GM19372 (cell line): ENCODE measurements around the gene FRY.

Source experiments
- ATAC-seq: cut with Tn5 transposase; IDR thresholded peaks from one replicate; pipeline ENCODE4 v1.9.1; 2021; ENCODE audit warnings: mild to moderate bottlenecking, low read depth, moderate library complexity; ENCODE audit not compliant: unreplicated experiment

The FRY gene

DNA sequence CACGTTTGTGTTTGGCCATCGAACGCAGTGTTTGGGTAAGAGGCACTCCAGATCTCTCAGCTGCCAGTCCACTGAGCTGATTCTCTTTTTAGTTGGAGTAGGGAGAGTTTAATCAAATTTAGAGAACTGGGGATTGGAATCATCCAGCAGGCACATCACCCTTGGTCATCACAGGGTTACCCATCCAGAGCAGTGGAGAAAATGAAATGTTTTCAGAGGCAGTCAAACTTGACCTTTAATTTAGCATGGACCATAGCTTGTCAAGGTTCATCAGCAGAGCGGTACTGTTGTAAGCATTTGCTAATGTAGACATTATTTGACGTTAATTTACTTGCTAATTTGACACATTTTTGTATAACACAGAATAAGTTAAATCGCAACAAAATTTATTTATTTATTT lies 18.4 kb upstream of the FRY start:
- no peak for ATAC-seq

DNA sequence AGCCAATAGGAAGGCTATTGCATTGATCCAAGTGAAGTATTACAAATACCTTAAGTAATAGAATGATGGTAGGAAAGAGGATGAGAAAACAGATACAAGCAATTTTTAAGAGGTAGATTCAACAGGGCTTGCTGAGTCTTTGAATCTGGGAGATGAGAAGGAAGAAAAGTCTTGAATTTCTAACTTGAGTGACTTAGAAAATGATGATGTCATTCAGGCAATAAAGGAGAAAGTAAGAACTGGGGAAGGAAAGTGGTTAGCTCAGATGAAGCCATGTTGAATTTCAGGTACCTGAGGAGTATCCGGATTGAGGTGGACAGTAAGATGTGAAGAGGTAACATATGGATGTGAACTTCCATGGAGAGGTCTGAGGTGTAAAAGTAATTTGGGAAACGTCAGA lies 15.5 kb upstream of the FRY start:
- ATAC-seq: no peak

DNA sequence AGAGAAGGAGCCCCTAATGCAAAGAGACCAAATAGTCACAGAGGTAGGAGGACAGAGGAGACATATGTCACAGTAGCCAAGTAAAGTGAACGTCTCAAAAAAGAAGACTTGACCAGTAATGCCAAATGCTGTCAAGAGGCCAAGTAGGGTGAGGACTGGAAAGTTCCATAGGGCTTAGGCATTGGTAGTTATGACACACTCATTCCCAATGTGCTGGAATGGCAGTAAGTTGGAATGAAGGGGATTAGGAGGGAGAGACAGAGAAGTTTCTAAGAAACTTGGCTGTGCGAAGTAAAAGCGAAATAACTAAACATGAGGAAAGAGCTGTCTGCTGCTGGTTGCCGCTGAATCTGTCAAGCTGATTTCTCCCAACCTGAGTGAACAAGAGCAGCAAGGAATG lies 14.9 kb upstream of the FRY start:
- ATAC-seq: no peak

DNA sequence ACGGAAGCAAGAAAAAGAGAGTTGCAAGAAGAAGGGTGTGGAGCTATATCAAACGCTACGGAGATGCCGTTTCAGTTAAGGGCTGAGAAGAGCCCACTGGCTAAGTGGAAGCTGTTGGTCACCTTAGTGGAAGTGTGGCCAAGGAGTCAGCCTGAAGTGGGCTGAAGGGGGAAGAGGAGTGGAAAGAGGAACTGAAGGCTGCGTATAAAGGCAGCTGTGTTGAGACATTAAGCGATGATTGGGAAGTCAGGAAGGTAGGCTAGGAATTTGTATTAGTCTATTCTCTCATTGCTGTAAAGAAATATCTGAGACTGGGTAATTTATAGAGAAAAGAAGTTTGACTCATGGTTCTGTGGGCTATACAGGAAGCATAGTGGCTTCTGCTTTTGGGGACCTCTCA lies 14.1 kb upstream of the FRY start:
- ATAC-seq: no peak

DNA sequence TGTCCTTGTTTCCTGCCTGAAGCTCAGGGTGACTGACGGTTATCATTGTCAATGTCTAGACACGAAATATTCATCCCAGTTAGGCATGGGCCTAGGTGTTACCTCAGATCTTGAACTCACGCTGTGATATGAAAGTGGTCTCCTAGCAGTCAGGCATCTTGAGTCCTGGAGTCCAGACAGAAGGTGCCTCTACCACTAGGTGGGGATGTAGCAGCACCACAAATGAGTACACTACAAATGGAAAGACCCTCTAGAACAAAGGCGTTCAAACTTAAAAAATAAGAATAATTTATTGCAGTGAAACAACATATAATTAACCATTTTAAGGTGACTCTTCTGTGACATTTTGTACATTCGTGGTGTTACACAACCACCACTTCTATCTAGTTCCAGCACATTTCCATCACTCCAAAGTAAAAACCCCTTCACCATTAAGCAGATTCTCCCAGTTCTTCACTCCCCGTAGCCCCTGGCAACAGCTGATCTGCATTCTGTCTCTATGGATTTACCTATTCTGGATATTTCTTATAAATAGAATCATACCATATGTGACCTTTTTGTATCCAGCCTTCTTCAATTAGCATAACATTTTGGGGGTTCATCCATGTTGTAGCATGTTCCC lies 11.9 kb upstream of the FRY start:
- ATAC-seq: peak; percentile 68

DNA sequence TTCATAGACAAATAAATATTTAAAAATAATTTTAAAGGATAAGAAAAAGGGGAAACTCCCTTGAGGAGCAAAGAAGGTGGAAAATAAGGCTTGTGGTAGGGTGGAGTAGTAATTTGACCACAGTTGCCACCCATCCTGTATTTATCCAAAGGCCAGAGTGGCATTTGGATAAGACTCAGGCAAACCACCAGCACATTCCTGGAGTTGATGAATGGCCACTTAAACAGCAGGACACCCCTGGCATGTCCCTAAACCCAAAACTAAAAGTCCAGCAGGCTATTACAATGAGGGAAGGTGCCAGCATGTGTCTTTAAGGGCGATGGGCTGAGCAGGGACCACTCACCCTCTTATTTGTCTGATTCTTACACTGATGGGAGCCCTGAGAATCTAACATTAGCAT lies 9.8 kb upstream of the FRY start:
- no peak for ATAC-seq

DNA sequence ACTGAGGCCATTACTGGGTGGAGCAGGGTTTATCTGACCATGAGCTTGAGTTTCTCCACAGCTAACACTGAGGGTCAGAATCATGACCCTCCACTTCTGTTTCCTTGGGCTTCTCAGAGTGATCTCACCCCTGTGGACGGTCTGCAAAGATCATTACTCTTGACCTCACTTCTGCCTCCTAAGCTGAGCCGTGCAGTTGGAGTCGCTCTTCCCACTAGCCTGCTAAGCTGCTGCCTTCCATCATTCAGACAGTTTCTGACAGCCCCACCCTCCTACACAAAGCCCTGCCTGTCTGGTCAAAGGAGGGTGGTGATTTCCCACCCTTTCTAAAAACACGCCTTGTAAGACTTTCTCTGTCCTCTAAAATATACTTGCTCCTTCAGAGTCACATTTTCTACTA lies 9.3 kb upstream of the FRY start:
- ATAC-seq: no peak

DNA sequence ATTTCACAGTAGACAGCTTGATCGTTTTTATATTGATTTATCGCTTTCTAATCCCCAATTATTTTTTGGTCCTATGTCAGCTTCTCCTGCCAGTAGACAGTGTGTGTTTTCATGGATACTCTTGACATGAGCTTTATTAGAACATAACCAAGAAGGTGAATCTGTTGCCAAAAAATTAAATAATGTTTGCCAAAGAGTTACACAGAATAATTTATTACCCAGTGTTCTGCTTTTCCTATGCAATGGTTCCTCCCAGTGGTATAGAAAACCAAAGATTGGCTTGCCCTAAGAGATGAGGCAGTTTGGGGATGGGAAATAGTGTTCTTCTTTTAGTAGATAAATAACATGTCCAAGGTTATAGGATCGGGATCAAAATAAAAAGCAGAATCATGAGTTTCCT lies 8.5 kb upstream of the FRY start:
- ATAC-seq: no peak

DNA sequence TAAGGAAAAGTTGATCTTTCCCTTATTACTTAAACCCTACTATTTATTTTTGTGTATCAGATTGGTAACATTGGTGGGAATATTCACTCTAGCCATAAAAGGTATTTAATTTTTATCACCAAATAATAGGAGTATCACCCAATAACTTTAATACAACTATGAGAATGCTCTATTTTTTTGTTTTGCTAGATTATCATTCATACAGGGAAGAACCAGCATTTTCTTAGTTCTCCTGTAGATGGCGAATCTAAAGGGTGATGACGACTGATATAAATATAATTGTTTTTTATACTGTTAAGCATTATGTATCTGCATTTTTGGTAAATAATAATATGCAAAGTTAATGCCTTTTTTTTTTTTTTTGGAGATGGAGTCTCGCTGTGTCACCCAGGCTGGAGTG lies 7.9 kb upstream of the FRY start:
- no peak for ATAC-seq

DNA sequence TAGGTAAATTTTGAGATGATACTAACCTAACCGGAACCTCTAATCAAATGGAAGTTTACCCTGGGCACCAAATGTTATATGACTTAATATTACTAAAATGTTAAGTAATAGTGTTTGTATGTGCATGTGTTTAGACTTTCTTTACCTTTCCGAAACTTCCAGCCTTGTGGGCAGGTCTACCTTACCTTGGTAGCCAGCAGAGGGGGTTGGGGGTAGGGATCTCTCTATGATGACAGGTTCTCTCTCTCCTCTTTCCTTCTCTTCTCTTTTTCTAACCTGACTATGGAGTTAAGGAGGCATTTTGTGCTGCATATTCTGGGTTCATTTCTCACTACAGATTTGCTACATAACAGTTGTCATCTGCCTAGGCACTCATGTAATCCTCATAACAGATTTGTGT lies 6.8 kb upstream of the FRY start:
- ATAC-seq: no peak

DNA sequence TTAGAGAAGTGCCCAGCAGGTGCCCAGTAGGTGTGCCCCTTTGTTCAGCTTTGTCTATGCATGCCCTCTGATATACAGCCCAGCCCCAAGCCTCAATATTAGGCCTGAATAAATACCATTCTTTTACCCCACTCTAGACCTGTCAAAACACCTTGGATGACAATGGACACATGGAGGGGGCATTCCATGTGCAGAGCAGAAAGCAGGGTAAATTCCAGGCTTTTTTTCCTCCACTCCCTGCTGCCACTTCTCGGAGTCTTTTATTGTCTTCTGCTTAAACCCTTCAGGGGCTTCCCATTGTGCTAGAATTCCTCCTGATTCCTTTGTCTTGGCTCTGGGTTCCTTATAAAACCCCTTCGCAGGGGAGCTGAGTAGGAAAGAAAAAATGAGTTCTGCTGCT lies 5.8 kb upstream of the FRY start:
- no peak for ATAC-seq

DNA sequence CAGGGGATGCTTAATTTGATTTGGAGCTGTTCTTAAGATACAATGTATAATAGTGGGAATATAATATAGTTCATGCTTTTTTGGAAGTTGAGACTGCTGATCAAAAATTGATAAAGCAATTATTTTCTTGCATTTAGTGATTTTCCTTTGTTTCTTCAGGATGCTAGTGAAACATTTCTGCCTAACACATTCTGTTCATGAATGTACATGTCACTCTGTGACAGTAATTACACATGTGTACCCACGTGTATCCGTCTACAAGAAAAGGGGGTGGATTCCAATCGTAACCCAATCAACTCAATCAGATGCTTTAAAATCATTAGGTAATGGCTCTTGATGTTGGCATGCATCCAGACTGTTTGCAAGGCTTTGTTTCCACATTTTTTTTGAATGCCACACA lies 5.0 kb upstream of the FRY start:
- ATAC-seq: no peak

DNA sequence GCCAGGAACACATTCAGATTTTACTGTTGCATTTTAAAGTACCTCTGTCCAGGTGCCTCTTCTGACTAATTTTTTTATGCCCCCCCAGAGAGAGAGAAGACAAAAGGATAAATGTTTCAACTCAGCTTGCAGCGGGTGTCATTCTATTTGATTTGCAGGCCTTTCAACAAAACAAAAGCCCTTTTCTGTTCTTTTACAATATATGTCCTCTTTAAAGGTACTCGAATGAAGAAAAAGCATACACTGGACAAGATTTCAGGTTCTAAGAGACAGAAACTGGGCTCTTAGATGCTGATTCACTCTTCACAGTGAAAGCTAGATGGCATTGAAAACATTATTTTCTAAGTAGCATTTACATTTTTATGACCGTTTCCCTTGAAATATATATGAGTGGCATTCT lies 2.9 kb upstream of the FRY start:
- no peak for ATAC-seq

DNA sequence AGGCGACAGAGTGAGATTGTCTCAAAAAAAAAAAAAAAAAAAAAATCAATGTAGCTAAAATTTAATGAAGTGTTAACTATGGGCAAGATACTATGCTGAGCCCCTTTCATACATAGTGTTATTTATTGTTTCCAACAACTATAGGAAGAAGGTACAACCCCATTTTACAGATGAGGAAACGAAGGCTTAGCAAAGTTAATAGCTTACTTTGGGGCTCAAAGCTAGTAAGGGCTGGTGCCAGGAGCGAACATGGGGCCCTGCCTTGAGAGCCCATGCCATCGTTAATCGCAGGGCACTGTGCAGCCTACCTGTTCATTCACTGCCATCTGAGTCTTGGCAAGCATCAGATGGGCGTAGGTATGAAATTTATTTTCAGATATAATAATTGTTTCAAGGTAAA lies 1.9 kb upstream of the FRY start:
- ATAC-seq: no peak

DNA sequence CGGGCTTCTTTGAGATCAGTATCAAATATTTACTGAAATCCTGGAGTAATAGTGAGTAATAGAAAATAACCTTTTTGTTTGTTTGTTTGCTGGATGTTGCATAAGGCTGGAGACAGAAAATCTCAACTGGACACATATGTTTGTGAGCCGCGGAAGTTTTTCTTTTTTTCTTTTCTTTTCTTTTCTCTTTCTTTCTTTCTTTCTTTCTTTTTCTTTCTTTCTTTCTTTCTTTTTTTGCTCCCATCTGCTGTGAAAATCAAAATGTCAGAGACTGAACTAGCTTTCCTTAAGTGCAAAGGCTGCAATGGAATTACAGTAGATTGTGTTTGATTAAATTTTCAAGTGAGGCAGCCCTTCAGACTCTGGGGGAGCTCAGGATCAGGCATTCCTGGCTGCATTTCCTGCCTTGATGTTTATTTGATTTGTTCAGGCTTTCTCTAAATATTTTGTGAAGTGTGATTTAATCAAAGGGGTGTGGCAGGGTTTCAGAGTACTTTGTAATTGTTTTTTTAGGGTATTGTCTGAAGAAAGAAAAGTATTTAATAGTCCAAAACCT lies 319 bp downstream of the FRY start:
- ATAC-seq: no peak

DNA sequence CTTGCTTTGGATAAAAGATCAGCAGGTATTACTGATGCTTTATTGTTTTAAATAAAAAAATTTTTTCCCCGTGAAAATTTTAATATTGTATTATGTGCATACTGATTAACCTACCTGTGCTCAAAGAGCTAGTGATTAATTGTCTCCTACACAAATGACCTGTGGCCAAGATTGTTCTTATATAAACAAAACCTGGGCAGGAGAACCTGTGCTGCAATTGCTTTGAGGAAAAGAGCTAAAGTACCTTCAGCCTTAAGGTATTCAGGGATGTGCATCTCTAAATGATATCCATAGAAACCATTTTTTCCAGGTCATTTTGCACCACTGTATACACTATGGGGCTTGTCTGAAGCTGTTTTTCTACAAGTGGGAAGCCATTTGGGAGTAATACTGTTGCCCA lies 1.2 kb downstream of the FRY start:
- ATAC-seq: no peak

DNA sequence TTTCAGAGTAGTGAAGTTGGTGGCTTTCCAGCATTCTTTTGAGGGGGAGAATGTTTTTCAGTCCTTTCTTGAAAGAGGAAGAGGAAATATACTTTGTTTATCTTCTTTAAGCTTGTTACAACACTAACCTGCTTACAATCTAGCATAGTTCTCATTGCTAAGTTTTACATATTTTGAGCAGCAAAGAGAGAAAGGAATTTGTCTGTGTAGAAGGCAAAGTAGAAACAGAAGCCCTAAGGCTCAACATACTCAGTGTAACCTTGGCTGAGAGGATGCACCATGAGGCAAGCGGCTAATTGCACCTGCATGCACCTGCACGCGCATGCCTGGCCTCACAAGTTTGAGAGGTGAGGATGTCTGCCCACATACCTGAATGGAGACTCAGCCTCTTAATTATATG lies 2.2 kb downstream of the FRY start:
- ATAC-seq: no peak

DNA sequence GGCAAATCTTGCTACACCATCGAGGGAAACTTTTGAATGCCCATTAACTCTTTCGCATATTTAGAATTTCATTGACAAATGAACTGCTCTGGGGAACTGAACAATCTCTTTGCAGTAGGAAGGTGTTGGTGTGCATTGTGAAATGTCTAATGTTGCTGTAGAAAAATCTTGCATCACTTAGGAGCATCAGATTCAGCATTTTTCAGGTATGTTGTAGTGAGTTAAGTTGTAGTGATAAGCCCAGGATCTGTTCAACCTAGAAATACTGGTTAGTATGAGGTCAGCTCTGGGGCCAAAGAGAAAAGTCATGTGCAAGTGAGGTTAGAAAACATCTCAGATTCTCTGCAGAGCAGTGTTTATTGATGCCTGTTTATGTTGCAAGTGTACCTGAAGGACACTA lies 4.1 kb downstream of the FRY start:
- ATAC-seq: no peak

DNA sequence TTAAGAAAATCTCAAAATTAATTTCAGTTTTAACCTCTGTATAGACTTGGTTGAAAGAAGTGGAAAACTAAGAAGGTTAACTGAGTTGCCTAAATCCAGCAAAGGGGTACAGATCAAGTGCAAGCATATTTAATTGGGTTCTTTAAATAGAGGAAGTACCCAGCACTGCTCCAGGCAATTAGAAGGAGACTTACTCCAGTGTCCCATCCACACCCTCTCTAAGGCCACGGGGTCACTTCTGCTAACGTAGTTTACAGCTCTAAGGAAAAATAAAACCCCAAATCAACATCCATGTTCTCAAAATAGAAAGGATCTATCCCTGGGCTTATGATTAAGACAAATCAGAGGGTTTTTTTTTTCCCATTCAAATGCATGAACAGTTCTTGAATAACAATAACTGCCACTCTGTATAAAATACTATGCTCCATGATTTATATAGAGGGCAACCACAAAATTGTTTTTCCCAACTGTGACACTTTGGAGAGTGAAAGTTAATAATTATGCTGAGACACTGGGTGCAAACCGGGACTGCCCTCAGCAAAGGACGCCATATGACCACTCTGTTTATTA lies 4.6 kb downstream of the FRY start:
- no peak for ATAC-seq

DNA sequence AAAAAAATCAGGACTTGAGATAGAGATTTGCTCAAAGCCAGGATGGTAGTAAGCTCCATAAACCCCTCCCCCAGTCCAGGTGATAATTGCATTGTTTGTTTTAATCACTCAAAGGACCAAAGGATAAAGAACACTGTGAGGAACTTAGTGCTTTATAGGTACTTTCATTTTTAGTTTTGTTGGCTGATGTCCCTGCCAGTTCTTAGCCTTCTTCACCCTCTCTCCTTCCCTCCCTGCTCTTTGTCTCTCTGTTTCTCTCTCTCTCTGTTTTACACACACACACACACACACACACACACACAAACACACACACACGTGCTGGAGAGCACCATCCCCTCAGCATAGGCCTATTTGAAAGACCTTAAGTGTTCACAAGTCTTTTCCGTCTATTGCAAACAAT lies 5.2 kb downstream of the FRY start:
- no peak for ATAC-seq

DNA sequence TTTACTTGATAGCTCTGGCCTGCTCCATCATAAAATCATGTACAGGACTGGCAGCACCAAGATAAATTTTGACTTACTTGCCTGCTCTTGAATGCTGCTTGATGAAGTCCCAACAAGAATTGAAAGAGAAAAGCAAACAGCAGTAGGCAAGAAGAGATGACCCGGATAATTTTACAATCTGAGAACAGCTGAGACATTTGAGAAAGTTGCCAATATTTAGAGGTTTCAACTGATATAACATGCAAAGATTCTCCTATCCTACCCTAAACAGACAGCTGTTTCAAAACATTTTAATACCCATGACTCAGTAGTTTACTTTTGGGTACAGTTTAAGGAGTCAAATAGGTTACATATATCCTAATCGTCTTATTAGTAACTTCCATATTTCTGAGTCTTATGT lies 5.9 kb downstream of the FRY start:
- no peak for ATAC-seq

DNA sequence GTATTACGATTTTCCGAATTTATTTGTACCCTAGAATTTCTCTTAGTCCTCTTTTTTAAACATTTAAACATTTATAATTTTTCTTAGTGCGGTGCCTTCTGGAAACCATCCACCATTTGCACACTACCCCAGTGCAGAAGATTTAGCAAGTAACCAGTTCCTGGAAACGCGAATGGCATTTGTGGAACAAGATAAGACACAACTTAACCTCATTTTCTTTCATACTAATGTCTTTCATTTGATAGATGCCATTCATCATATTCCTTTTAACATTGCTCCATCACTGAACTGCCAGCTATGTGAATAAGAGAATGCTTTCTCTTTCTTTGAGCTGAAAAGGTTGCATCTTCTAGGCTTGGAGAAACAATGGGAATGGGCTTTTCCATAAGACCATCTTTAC lies 6.8 kb downstream of the FRY start:
- ATAC-seq: no peak

DNA sequence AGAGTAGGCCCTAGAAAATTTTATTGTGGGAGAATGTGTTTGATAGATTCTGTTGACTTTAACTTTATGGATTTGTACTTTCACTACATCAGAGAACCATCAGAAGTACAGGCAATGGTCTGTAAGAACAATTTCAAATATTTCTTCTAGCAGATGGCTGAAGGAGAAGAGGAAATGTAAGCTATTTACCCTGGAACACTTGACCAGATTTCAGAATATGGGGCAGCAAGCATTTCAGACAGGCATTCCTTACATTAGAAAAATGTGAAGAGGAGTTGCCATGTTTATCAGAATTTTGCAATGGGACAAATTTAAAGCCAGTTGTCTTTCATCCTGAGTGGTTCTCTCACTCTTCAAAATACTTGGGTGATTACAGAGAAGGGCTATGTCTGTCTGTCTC lies 7.5 kb downstream of the FRY start:
- no peak for ATAC-seq
